Measurements from ENCODE around the gene DGKD.

The DGKD gene

DNA sequence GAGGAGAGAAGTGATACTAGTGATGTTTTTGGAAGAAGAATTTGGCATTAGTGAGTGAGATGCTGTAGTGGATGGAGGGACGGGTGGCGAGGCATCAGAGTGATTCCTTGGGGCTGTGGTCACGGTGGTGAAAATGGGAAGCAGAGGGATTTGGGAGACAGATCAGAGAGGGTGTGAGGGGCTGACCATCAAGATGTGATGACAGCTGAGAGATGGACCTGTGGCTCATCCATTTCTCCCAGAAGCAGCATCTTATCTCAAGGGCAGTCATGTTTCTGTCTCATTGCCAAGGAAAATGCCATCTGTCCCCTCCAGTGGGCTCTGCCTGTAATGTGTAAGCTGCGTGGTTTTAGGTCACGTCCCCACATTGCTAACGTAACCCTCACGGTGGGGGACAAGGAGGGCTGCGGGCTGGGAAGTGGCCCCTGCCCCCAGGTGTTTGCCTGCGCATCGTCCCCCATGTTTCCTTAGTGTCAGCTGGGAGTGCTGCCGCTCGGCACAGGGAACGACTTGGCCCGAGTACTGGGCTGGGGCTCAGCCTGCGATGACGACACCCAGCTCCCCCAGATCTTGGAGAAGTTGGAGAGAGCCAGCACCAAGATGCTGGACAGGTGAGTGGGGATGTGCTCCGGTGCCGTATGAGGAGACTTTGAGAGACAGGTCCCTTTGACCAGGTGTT, 91.0 kb downstream of the DGKD start:
- Histone ChIP-seq H3K9me3 (ENCODE audit: insufficient read depth, low read length, severe bottlenecking) (no peaks in the 10 kb centered on the region), H3K36me3 (ENCODE audit: insufficient read depth, low read length) (peaks cover 64% of the 10 kb centered on the region), H3K4me2 (ENCODE audit: insufficient read depth, low read length) (no peak overlapping the region), H3K9ac (ENCODE audit: low read depth, low read length) (no peak overlapping the region), H3K27ac (ENCODE audit: low read length) (no peak overlapping the region), H4K20me1 (ENCODE audit: insufficient read depth, low read length) (no peaks in the 10 kb centered on the region), H3K27me3 (ENCODE audit: insufficient read depth, low read length, poor library complexity) (no peaks in the 10 kb centered on the region), H3K79me2 (ENCODE audit: insufficient read depth, low read length) (no peaks in the 10 kb centered on the region), H3K4me3 (ENCODE audit: low read depth in 1 of 2, low read length in 2 of 2) (no peak overlapping the region), H3K4me1 (ENCODE audit: insufficient read depth, low read length) (no peaks in the 10 kb centered on the region), H2AFZ (ENCODE audit: low read depth, low read length) (no peak overlapping the region)
- TF ChIP-seq, protein P1, sequence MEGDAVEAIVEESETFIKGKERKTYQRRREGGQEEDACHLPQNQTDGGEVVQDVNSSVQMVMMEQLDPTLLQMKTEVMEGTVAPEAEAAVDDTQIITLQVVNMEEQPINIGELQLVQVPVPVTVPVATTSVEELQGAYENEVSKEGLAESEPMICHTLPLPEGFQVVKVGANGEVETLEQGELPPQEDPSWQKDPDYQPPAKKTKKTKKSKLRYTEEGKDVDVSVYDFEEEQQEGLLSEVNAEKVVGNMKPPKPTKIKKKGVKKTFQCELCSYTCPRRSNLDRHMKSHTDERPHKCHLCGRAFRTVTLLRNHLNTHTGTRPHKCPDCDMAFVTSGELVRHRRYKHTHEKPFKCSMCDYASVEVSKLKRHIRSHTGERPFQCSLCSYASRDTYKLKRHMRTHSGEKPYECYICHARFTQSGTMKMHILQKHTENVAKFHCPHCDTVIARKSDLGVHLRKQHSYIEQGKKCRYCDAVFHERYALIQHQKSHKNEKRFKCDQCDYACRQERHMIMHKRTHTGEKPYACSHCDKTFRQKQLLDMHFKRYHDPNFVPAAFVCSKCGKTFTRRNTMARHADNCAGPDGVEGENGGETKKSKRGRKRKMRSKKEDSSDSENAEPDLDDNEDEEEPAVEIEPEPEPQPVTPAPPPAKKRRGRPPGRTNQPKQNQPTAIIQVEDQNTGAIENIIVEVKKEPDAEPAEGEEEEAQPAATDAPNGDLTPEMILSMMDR (IDR thresholded peaks at IDR 0.05; ENCODE audit: borderline replicate concordance, extremely low read depth, low read length, poor library complexity, severe bottlenecking), result no peak
- TF ChIP-seq EZH2 (IDR thresholded peaks at IDR 0.05; ENCODE audit: borderline replicate concordance, low read depth, low read length, severe bottlenecking), result no peak
- ATAC-seq (ENCODE audit: insufficient read depth, low read depth), result no peak
- no peak for DNase-seq

DNA sequence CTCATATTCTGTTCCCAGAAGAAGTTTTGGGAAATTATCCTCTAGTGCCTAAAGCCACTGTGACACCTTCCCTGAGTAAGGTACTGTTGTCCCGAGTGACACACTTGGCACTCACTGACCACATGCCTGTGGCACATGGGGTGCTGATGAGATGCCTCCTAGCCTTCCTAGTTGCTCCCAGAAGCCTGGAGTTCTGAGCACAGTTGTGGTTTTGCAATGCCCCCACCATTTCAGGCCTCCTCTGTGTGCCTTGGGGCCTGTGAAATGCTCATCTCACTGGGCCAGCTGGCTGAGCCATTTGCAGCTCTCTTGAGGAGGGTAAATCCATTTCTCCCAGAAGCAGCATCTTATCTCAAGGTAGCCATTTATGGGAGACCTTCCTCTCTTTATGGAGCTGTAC, 91.8 kb downstream of the DGKD start:
- ATAC-seq (ENCODE audit: insufficient read depth, low read depth) (no peak), DNase-seq (no peak)
- Histone ChIP-seq H2AFZ (ENCODE audit: low read depth, low read length) (no peak overlapping the region), H3K79me2 (ENCODE audit: insufficient read depth, low read length) (no peaks in the 10 kb centered on the region), H3K9me3 (ENCODE audit: insufficient read depth, low read length, severe bottlenecking) (no peaks in the 10 kb centered on the region), H3K36me3 (ENCODE audit: insufficient read depth, low read length) (peaks cover 70% of the 10 kb centered on the region), H3K27me3 (ENCODE audit: insufficient read depth, low read length, poor library complexity) (no peaks in the 10 kb centered on the region), H4K20me1 (ENCODE audit: insufficient read depth, low read length) (no peaks in the 10 kb centered on the region), H3K4me3 (ENCODE audit: low read depth in 1 of 2, low read length in 2 of 2) (no peak overlapping the region), H3K27ac (ENCODE audit: low read length) (no peak overlapping the region), H3K4me2 (ENCODE audit: insufficient read depth, low read length) (no peak overlapping the region), H3K9ac (ENCODE audit: low read depth, low read length) (no peak overlapping the region), H3K4me1 (ENCODE audit: insufficient read depth, low read length) (no peaks in the 10 kb centered on the region)
- TF ChIP-seq, protein P1 (IDR thresholded peaks at IDR 0.05; ENCODE audit: borderline replicate concordance, extremely low read depth, low read length, poor library complexity, severe bottlenecking), result no peak
- TF ChIP-seq EZH2 (IDR thresholded peaks at IDR 0.05; ENCODE audit: borderline replicate concordance, low read depth, low read length, severe bottlenecking), result no peak

DNA sequence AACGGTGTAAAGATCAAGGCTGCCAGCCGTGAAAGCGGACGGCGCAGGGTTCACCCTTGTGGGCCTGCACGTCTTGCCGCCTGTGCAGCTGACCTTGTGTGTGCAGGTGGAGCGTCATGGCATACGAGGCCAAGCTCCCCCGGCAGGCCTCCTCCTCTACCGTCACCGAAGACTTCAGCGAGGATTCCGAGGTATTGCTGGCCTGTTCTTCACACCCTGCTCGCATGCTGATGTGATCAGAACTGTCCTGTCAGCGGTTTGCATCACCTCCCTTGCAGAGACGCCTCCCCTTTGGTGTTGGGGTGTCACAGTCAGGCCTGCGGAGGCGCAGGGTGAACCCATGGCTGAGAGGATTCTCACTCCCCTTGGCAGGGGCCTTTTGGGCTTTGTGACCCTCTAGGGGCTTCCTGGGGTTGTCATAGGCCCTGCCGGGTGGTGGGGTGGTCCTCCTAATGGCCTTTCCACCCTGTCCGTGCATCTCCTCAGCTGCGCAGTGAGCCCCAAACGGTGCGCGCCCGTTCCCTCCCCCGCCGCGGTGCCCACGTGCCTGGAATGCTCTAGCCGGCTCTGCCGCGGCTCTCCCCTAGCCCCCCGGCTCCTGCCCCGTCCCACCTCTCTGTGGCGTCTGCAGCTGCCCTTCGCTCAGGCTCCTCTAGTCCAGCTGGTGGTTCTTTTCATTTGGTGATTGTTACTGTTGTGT, 92.5 kb downstream of the DGKD start:
- no peak overlapping the region for H3K9ac ChIP-seq (ENCODE audit: low read depth, low read length)
- H3K9me3 ChIP-seq (ENCODE audit: insufficient read depth, low read length, severe bottlenecking), result no peaks in the 10 kb centered on the region
- H2AFZ ChIP-seq (ENCODE audit: low read depth, low read length), result no peak overlapping the region
- no peak for ATAC-seq (ENCODE audit: insufficient read depth, low read depth)
- H3K4me3 ChIP-seq (ENCODE audit: low read depth in 1 of 2, low read length in 2 of 2), result no peak overlapping the region
- no peaks in the 10 kb centered on the region for H3K79me2 ChIP-seq (ENCODE audit: insufficient read depth, low read length)
- H3K4me1 ChIP-seq (ENCODE audit: insufficient read depth, low read length), result no peaks in the 10 kb centered on the region
- no peaks in the 10 kb centered on the region for H3K27me3 ChIP-seq (ENCODE audit: insufficient read depth, low read length, poor library complexity)
- no peak for TF ChIP-seq EZH2 (IDR thresholded peaks at IDR 0.05; ENCODE audit: borderline replicate concordance, low read depth, low read length, severe bottlenecking)
- TF ChIP-seq, protein P1 (IDR thresholded peaks at IDR 0.05; ENCODE audit: borderline replicate concordance, extremely low read depth, low read length, poor library complexity, severe bottlenecking), result no peak
- no peak overlapping the region for H3K4me2 ChIP-seq (ENCODE audit: insufficient read depth, low read length)
- no peak overlapping the region for H3K27ac ChIP-seq (ENCODE audit: low read length)
- no peaks in the 10 kb centered on the region for H4K20me1 ChIP-seq (ENCODE audit: insufficient read depth, low read length)
- H3K36me3 ChIP-seq (ENCODE audit: insufficient read depth, low read length), result peaks cover 71% of the 10 kb centered on the region
- no peak for DNase-seq
